ENCODE data around the gene FABP7. TPM values are rescaled to one million over a fixed set of nuclear protein-coding genes. Genes with fewer than 3 reads are reported as not detected.
"Not testable (repeated sequence)": the region's sequence is repeated elsewhere in the genome, so short reads cannot be mapped to it uniquely, and the experiment has no call there.

FABP7 gene
- total RNA-seq, 4 donors from 2014 or later: 22.4 to 78.8 (median 43.2) TPM

GRCh38 chr6:122746688-122747087, 32.8 kb upstream of the FABP7 start:
- DNase-seq (ENCODE audit: low spot score in 2 of 2): no peak
- H3K4me3 ChIP-seq (ENCODE audit: low read depth, poor library complexity, severe bottlenecking): no peak overlapping the region
- TF ChIP-seq CTCF (IDR thresholded peaks at IDR 0.05) (no peak), POLR2A (IDR thresholded peaks at IDR 0.05) (no peak)
- intact Hi-C loops (cut with DNase I; ENCODE audit: low total_unique reads): loop anchor here (5.0 kb wide), 1 partner anchor 91 kb away; no protein-coding TSS in a partner anchor
- WGBS, 2 donors: 88 to 89% methylated on average over 9 of the region's 9 CpGs

GRCh38 chr6:122747573-122747972, 31.9 kb upstream of the FABP7 start:
- intact Hi-C loops (cut with DNase I; ENCODE audit: low total_unique reads): loop anchor here (5.0 kb wide), 1 partner anchor 90 kb away; no protein-coding TSS in a partner anchor
- no peak overlapping the region for H3K4me3 ChIP-seq (ENCODE audit: low read depth, poor library complexity, severe bottlenecking)
- TF ChIP-seq POLR2A (IDR thresholded peaks at IDR 0.05) (no peak), CTCF (IDR thresholded peaks at IDR 0.05) (no peak)
- 90 to 93% methylated on average over 10 of the region's 10 CpGs for WGBS, 2 donors
- no peak for DNase-seq (ENCODE audit: low spot score in 2 of 2)

- not testable (repeated sequence) for H3K4me3 ChIP-seq (ENCODE audit: low read depth, poor library complexity, severe bottlenecking); DNase-seq (ENCODE audit: low spot score in 2 of 2)
- intact Hi-C loops (cut with DNase I; ENCODE audit: low total_unique reads): loop anchor here (5.0 kb wide), 1 partner anchor 88 kb away; no protein-coding TSS in a partner anchor
- 33 to 53% methylated on average over 5 of the region's 5 CpGs for WGBS, 2 donors
These were observed 30.6 kb upstream of the FABP7 start for GRCh38 chr6:122748945-122749344.

GRCh38 chr6:122749451-122750050, 30.0 kb upstream of the FABP7 start:
- intact Hi-C loops (cut with DNase I; ENCODE audit: low total_unique reads): loop anchor here (5.0 kb wide), 1 partner anchor 88 kb away; no protein-coding TSS in a partner anchor
- TF ChIP-seq POLR2A (IDR thresholded peaks at IDR 0.05) (no peak), CTCF (IDR thresholded peaks at IDR 0.05) (no peak)
- WGBS, 2 donors: 82 to 84% methylated on average over 4 of the region's 4 CpGs
- no peak overlapping the region for H3K4me3 ChIP-seq (ENCODE audit: low read depth, poor library complexity, severe bottlenecking)
- no peak for DNase-seq (ENCODE audit: low spot score in 2 of 2)

GRCh38 chr6:122751326-122751725, 28.2 kb upstream of the FABP7 start:
- H3K4me3 ChIP-seq (ENCODE audit: low read depth, poor library complexity, severe bottlenecking): no peak overlapping the region
- intact Hi-C loops (cut with DNase I; ENCODE audit: low total_unique reads): no loop called here
- no peak for TF ChIP-seq CTCF (IDR thresholded peaks at IDR 0.05)
- TF ChIP-seq POLR2A (IDR thresholded peaks at IDR 0.05): no peak
- 66 to 73% methylated on average over 3 of the region's 3 CpGs for WGBS, 2 donors
- DNase-seq (ENCODE audit: low spot score in 2 of 2): no peak

- 47 to 93% methylated on average over 1 of the region's 1 CpG for WGBS, 2 donors
- DNase-seq (ENCODE audit: low spot score in 2 of 2): no peak
- H3K4me3 ChIP-seq (ENCODE audit: low read depth, poor library complexity, severe bottlenecking): no peak overlapping the region
- TF ChIP-seq POLR2A (IDR thresholded peaks at IDR 0.05): no peak
- TF ChIP-seq CTCF (IDR thresholded peaks at IDR 0.05): no peak
- intact Hi-C loops (cut with DNase I; ENCODE audit: low total_unique reads): no loop called here
These were observed 27.1 kb upstream of the FABP7 start for GRCh38 chr6:122752459-122752858.
